DMS79 (cell line): ENCODE data around the gene TM4SF18.
A peak's percentile ranks its signal among the peaks of the same experiment; 100 is the strongest.

Experiments used
- DNase-seq: peaks from one replicate; lab custom pipeline; 2025; lab: John Stamatoyannopoulos, UW

TM4SF18 gene

GRCh38 chr3:149330609-149331331 lies 2.7 kb downstream of the TM4SF18 start:
- no peak for DNase-seq

- DNase-seq, result no peak
Observed at GRCh38 chr3:149327156-149327555, 6.3 kb downstream of the TM4SF18 start.

GRCh38 chr3:149325581-149325980 lies 7.9 kb downstream of the TM4SF18 start:
- no peak for DNase-seq

DNA sequence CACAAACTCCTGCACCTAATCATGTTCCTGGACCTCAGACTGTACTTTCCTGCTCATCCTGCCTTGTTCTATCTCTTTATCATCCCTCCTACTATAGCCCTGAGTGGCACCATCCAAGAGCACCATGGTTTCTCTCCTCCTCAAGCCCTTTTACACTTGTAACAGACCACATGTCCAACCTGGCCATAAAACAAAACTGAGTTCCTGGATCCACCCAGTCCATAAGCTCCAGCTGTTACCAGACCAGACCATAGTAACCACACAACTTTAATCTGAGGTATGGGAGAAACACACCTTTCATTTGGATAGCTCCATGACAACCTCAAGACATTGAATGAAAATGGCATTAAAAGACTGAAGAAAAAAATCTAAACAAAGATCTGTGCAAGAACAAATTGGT lies 9.1 kb downstream of the TM4SF18 start:
- no peak for DNase-seq

- DNase-seq, result no peak
Observed at GRCh38 chr3:149321640-149322039, 11.8 kb downstream of the TM4SF18 start.

GRCh38 chr3:149321136-149321535 lies 12.3 kb downstream of the TM4SF18 start:
- no peak for DNase-seq

DNA sequence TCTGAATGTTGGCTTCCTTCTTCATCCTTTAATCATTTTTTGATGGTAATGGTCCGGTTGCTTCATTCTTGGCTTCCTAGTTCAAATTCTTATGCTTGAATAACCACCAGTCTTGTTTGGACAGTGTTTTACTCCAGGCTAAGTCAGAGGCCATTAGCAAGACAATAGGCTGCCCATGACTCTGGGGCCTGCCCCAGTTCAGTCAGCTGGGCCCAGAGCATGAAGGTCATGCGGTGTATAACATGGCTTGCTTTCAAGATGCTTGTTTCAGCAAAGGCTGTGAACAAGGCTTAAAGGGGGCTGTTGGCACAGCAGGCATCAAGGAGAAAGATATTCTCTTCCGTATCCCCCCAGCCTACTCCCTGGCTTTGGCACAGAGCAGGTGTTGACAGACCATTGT lies 13.7 kb downstream of the TM4SF18 start:
- peak; percentile 57 for DNase-seq

- DNase-seq, result no peak
Observed at GRCh38 chr3:149317072-149317471, 16.4 kb downstream of the TM4SF18 start.

DNA sequence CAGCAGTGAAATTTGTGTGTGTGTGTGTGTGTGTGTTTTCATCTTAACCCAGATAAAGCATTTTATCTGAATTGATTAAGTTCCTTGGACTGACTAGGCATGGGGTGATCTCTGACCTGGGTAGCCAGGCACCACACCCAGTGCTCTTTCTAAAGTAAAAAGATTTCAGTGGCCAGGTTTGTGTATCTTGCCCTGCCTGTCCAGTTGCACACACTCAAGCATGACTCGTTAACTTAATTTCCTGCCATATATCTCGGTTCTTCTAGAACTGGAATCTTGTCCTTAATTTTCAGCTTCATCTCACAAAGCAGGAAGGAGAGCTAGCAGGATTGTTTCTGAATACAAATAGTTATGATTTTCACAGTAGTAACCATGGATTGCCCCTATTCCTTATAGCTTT lies 17.0 kb downstream of the TM4SF18 start:
- DNase-seq, result no peak

- DNase-seq, result no peak
Observed at GRCh38 chr3:149315694-149316093, 17.7 kb downstream of the TM4SF18 start.

- no peak for DNase-seq
Observed at GRCh38 chr3:149314807-149315578, 18.4 kb downstream of the TM4SF18 start.

- DNase-seq, result no peak
Observed at GRCh38 chr3:149313542-149313941, 19.9 kb downstream of the TM4SF18 start.

DNA sequence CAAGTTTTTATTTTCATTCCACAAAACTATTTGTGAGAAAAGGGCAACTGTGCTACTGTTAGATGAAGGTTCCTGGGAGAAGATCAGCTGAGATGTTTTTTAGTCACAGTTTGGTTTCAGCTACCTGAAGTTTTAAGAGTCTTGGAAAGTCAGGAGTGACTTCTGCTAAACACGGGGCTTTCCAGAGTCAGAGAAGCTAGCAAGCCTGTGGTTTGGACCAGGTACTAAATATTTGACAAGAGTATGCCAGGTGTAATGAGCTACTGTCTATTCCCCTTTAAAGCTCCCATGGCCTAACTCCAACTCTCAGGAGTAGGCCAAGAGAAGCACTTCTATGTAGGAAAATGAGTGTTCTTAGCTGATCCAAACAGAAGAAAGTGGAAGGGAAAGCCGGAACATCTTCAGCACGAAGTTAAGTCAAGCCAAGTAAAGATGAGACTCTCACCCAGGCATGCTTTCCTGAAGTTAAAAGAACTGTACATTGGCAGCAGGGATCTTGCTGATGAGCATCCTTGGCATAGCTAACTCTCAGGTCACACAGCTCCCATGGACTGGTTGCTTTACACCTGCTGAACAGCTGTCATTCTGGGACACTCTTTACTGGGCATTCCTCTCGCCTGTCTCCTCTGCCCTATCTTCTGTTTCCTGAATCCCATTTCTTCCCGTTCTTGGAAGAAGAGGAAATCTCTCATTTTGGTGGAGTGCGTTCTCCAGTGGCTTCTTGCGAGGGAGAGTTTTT lies 22.5 kb downstream of the TM4SF18 start:
- DNase-seq, result no peak

DNA sequence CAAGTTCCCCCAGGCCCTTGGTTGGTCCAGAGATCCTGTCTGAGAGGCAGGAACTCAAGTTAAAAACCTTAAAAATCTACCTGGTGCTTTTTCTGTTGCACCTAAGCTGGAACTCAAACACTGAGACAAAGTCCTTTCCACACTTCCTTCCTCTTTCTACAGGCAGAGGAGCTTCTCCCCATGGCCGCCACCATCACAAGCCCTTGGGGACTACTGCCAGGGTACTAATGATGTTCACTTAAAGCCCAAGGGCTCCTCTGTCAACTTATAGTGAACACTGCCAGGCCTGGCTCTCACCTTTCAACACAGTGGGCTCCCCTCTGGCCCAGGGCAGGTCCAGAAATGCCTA lies 26.0 kb downstream of the TM4SF18 start:
- DNase-seq, result no peak

GRCh38 chr3:149306751-149307434 lies 26.5 kb downstream of the TM4SF18 start:
- no peak for DNase-seq

GRCh38 chr3:149305376-149305775 lies 28.1 kb downstream of the TM4SF18 start:
- no peak for DNase-seq

GRCh38 chr3:149299938-149300801 lies 33.3 kb downstream of the TM4SF18 start:
- DNase-seq, result no peak

DNA sequence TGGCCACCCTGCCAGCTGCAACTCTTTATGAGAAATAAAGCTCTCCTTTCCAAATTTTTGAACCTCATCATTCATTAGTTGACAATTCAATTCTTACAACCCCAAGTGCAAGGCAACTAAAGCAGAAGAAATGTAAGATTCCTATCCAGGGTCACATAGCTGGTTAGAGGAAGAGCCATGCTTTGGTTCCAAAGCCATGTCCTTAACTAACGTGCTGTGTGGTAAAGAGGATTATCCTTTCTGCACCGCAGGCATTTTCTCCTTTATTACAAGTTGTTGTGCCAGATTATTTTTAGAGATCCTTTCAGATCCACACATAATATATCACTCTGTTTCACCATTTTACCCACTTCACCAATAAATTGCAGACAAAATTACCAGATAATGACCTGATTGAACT lies 36.5 kb downstream of the TM4SF18 start:
- DNase-seq, result no peak

DNA sequence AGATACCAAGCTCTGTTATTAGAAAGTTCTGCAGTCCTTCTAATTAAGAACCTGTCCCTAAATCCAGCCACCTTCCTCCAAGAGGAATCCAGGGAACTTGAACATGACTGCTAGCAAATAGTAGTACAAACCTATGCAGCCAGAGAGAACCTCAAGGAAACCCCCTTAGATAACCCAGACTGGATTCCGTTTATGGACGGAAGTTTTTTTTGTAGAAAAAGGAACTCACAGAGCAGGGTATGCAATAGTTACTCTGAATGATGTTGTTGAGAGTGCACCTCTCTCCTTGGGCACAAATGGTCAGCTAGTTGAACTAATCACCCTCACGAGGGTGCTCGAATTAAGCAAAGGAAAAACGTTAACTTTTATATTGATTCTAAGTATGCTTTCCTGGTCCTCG lies 40.8 kb downstream of the TM4SF18 start:
- no peak for DNase-seq

DNA sequence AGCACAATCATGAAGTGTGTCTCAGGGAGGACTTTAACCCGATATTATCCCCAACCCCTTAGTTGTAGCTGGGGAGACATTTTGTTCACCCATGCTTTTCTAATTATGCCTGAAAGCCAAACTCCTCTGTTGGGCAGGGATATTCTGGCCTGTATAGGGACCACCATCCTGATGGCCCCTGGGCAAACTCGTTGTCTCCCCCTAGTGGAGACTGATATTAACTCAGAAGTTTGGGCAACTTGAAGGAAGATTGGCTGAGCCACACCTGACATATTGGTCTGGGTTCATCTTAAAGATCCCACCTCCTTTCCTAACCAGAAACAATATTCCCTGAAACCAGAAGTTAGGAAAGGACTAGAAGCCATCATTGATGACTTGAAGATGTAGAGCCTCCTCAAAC lies 42.3 kb downstream of the TM4SF18 start:
- DNase-seq, result no peak

DNA sequence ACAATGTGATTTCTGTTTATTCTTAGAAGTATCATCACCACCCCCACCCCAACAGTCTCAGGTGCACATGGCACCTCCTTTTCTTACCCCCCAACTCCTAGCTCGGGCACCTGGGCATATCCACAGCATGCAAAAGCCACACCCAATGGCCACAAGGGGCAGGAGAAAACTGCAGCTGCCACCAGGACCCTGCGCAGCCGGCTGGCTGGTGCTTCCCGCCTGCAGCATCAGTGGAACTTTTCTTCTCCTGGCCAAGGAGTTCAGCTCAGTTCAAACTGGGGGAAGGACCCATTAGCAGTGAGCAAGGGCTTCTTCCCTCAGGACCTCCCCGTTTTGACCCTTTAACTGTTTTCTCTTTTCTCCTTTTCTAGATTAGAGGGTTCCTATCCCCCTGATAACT lies 44.8 kb downstream of the TM4SF18 start:
- no peak for DNase-seq
